Right lobe of liver (tissue), 6 donors: ENCODE results near the gene NUDT4. TPM values are rescaled to one million over a fixed set of nuclear protein-coding genes. Genes with fewer than 3 reads are reported as not detected.

Experiments
- ATAC-seq, 4 donors: fragments of 200-7000 bp; cut with Tn5 transposase; one replicate each; pipeline ENCODE4 v1.9.1; 2020; ENCODE audit warnings: mild to moderate bottlenecking in 4 of 4, moderate library complexity in 4 of 4
- DNase-seq, 3 donors: peaks; one replicate each; pipeline ENCODE4 v3.0.0-alpha.2; 2020
- H3K27ac ChIP-seq, 3 donors: fragments of 200-600 bp; one replicate each; pipeline ENCODE4 v1.8.0; 2022
- H3K27me3 ChIP-seq, 2 donors: fragments of 200-600 bp; one replicate each; pipeline ENCODE4 v1.8.0; 2022
- H3K36me3 ChIP-seq, 4 donors: fragments of 200-600 bp; sonication (generic) in 1 of 4; one replicate each; pipeline versions ENCODE4 v1.5.1 to v1.8.0; 2017 to 2022; ENCODE audit warnings: control low read depth in 1 of 4
- H3K4me1 ChIP-seq, 4 donors: fragments of 200-600 bp; sonication (generic) in 1 of 4; one replicate each; pipeline versions ENCODE4 v1.5.1 to v1.8.0; 2017 to 2022; ENCODE audit warnings: control low read depth in 1 of 4
- H3K4me3 ChIP-seq, 3 donors: fragments of 200-600 bp; one replicate each; pipeline ENCODE4 v1.8.0; 2022
- H3K9me3 ChIP-seq, 4 donors: fragments of 200-600 bp; sonication (generic) in 1 of 4; one replicate each; pipeline versions ENCODE4 v1.5.1 to v1.8.0; 2017 to 2022; ENCODE audit warnings: control low read depth in 1 of 4
- POLR2A ChIP-seq: fragments of 450-650 bp; IDR thresholded peaks from one replicate; pipeline ENCODE4 v1.6.1; 2017; ENCODE audit warnings: antibody characterized with exemption, mild to moderate bottlenecking
- WGBS: methylation state at CpG from one replicate; pipeline ENCODE4 v1.1.6; 2018; ENCODE audit warnings: low coverage, low lambda C conversion rate; ENCODE audit not compliant: insufficient coverage; ENCODE audit errors: missing lambda C conversion rate; 5-methylcytosine and 5-hydroxymethylcytosine counted together
- intact Hi-C, 2 donors: fragments of 100-400 bp; cut with DNase I; formaldehyde crosslinking; loops; one replicate each; pipeline versions ENCODE4 v1.11.2 to v1.14.1; 2022
- total RNA-seq, 6 experiments: library from RNA; depleted of rRNA in 2 of 6; stranded (reverse); fragments of >200 nt in 2 of 6; fragmentation: NEBNext Ultra II Directional in 3 of 6; extraction: Animal tissue kit (Norgen Biotek cat#: 25700) in 3 of 6; gene quantifications; one replicate each; pipeline versions ENCODE4 v1.1.0 to v1.2.4, GENCODE V29; 2016 to 2023
- TF ChIP-seq, protein P1 (sequence below), 4 donors: fragments of 200-600 bp in 3 of 4; fragments of 450-650 bp in 1 of 4; IDR thresholded peaks; one replicate each; pipeline versions ENCODE4 v1.5.1 to v1.8.0; 2016 to 2022; ENCODE audit warnings: antibody characterized with exemption in 4 of 4, mild to moderate bottlenecking in 2 of 4
- donor health status: DM: no; HTN: yes; CAD: no.
- donor health status: DM: no; HTN: no; CAD: no.
- donor health status: DM: no; HTN: no; CAD: no.
- donor health status: DM: no; HTN: yes; CAD: no.
- donor health status: DM: no; HTN: yes; CAD: no.

NUDT4 gene
- total RNA-seq, 6 experiments from 2014 or later: 13.1 to 23.1 (median 20.3) TPM

DNA sequence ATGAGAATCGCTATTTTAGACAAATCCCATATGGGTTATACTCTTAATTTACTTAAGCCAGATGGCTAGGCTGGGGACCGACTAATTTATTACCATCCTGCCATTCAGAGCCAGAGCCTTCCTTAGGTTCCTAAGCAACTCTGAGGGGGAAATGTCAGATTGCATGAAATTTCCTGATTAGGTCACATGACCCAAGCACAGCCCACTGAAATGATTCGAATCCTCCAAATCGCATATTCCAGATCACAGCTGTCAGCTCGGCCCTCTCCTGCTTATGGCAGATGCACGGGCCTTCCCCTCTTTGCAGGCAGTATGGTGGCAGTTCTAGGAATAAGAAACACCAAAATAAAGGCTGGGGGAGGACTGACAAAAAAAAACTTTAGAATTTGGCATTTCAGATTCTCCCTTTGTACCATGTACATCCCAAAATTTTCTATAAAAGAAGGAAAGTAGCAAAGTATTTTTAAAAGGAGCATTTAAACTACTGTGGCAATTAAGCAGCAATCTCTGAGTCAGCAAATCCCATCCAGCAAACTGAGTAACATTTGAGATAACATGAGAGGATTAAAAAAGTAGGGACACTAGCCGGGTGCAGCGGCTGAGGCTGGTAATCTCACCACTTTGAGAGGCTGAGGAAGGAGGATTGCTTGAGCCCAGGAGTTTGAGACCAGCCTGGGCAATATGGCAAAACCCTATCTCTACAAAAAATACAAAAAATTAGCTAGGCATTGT, 30.5 kb upstream of the NUDT4 start:
- H3K4me3 ChIP-seq: no peak overlapping the region
- H3K9me3 ChIP-seq: no peaks in the 10 kb centered on the region
- no peak for DNase-seq
- intact Hi-C loops: no loop called here
- H3K27me3 ChIP-seq: no peaks in the 10 kb centered on the region
- 82% methylated on average over 6 of the region's 8 CpGs for WGBS
- no peaks in the 10 kb centered on the region for H3K36me3 ChIP-seq
- ATAC-seq: no peak
- H3K4me1 ChIP-seq: no peaks in the 10 kb centered on the region
- TF ChIP-seq POLR2A: no peak
- TF ChIP-seq, protein P1, sequence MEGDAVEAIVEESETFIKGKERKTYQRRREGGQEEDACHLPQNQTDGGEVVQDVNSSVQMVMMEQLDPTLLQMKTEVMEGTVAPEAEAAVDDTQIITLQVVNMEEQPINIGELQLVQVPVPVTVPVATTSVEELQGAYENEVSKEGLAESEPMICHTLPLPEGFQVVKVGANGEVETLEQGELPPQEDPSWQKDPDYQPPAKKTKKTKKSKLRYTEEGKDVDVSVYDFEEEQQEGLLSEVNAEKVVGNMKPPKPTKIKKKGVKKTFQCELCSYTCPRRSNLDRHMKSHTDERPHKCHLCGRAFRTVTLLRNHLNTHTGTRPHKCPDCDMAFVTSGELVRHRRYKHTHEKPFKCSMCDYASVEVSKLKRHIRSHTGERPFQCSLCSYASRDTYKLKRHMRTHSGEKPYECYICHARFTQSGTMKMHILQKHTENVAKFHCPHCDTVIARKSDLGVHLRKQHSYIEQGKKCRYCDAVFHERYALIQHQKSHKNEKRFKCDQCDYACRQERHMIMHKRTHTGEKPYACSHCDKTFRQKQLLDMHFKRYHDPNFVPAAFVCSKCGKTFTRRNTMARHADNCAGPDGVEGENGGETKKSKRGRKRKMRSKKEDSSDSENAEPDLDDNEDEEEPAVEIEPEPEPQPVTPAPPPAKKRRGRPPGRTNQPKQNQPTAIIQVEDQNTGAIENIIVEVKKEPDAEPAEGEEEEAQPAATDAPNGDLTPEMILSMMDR (IDR thresholded peaks at IDR 0.05): no peak
- no peak overlapping the region for H3K27ac ChIP-seq

DNA sequence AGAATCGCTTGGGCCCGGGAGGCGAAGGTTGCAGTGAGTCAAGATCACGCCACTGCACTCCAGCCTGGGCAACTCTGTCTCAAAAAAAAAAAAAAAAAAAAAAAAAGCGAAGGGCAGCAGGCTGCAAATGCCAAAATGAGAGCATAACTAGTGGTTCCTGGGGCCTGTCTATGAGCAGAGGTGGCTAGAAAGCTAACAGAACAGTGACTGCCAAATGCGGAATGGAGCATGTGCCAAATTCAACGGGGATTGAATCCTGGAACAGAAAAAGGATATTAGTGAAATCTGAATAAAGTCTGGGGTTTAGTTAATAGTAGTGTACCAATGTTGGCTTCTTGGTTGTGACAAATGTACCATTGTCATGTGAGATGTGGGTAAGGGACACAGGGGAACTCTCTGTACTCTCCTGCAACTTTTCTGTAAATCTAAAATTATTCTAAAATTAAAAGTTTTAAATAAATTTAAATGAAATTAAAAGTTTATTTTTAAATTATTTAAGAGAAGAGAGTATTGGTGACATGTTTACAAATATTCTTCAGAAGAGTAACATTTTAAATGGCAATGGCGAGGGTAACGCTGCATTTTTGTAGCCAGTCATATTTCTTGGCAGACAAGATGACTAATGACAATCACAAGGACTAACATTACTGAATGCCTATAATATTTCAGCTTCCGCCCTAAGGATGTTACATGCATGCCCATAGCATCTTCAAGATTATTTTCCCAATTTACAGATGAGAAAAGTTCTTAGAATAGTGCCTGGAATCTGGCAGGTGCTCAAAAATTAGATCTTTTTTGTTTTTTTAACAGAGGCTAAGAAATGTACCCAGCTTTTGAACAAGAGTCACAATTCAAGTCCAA, 28.9 kb upstream of the NUDT4 start:
- TF ChIP-seq, protein P1 (IDR thresholded peaks at IDR 0.05): no peak
- no peak for TF ChIP-seq POLR2A
- WGBS: 79% methylated on average over 9 of the region's 10 CpGs
- DNase-seq (no peak), ATAC-seq (no peak)
- no peaks in the 10 kb centered on the region for H3K27me3 ChIP-seq
- intact Hi-C loops: no loop called here
- no peaks in the 10 kb centered on the region for H3K9me3 ChIP-seq
- no peak overlapping the region for H3K27ac ChIP-seq
- no peaks in the 10 kb centered on the region for H3K4me1 ChIP-seq
- no peaks in the 10 kb centered on the region for H3K36me3 ChIP-seq
- H3K4me3 ChIP-seq: no peak overlapping the region

DNA sequence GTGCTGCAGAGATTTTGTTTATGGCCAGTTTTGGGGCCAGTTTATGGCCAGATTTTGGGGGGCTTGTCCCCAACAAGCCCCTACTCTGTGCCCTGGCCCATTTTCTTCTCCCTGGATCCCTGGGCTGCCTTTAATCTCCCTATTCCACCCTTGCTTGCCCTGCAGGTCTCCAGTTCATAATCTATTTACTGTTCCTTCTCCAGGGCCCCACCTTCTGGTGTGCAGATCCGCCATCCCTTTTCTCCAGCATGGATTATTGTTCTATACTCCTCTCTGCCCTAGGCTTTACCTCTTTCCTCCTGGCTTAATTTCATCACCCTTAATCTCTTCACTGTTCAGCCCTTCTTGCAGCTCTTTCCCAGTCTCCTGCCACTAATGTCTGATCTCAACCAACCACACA, 26.0 kb upstream of the NUDT4 start:
- no peaks in the 10 kb centered on the region for H3K9me3 ChIP-seq
- ATAC-seq (no peak), DNase-seq (no peak)
- intact Hi-C loops: no loop called here
- H3K36me3 ChIP-seq: no peaks in the 10 kb centered on the region
- WGBS: 85% methylated on average over 1 of the region's 1 CpG
- no peak overlapping the region for H3K4me3 ChIP-seq
- H3K4me1 ChIP-seq: no peaks in the 10 kb centered on the region
- no peak overlapping the region for H3K27ac ChIP-seq
- TF ChIP-seq, protein P1 (IDR thresholded peaks at IDR 0.05): no peak
- no peak for TF ChIP-seq POLR2A
- no peaks in the 10 kb centered on the region for H3K27me3 ChIP-seq

DNA sequence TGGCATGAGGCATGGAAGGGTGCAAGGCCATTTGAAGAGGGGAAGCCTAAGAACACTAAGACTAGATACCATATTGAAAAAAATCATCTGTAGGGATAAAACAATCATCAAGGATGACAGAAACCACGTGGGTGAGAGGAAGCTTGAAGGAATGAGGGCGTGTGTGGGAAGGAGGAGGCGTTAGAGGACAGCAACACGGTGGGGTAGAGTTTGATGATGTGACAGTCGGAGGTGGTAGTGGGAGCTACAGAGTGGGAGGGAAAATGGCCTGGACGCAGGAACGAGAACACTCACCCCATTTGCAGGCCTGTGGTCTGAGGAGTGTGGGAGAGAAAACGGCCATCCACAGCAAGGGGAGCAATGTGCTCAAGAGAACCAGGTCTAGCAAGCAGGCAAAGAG, 25.4 kb upstream of the NUDT4 start:
- DNase-seq: no peak
- H3K27ac ChIP-seq: no peak overlapping the region
- TF ChIP-seq, protein P1 (IDR thresholded peaks at IDR 0.05): no peak
- no peak for TF ChIP-seq POLR2A
- H3K36me3 ChIP-seq: no peaks in the 10 kb centered on the region
- H3K9me3 ChIP-seq: no peaks in the 10 kb centered on the region
- ATAC-seq: no peak
- intact Hi-C loops: no loop called here
- 76% methylated on average over 8 of the region's 8 CpGs for WGBS
- H3K4me1 ChIP-seq: no peaks in the 10 kb centered on the region
- no peaks in the 10 kb centered on the region for H3K27me3 ChIP-seq
- H3K4me3 ChIP-seq: no peak overlapping the region
